ENCODE measurements around the gene TENM4.

DNA sequence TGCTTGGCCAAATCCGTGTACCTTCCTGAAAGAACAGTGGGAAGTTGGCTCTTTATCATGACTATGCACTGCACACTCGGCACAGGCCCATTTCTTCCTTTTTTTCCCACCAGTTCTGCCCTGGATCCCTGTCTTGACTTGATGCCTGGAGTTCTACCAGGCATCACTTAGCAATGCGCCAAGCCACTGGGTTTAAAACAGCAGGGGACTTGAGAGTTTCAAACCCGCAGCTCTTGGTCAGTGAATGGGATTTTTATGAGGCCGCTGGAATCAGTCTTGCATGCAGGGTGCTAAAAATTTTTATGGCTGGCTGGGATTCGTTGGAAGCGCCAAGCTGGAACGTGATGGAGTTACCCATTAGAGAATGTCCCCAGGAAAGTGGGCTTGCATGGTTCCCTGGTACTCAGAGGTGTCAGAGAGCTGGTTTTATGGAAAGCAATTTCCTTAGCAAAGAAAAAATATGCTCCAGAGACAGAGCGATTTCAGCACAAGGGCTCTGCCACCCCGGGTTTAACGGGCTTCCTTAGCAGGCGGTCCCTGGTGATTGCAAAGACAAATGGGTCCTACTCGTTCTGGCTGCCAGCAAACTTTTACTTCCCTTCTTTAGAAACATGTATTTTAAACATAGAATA is 432.9 kb downstream of the TENM4 start:
- TF ChIP-seq POLR2A (IDR thresholded peaks at IDR 0.05), result no peak
- TF ChIP-seq, protein P1, sequence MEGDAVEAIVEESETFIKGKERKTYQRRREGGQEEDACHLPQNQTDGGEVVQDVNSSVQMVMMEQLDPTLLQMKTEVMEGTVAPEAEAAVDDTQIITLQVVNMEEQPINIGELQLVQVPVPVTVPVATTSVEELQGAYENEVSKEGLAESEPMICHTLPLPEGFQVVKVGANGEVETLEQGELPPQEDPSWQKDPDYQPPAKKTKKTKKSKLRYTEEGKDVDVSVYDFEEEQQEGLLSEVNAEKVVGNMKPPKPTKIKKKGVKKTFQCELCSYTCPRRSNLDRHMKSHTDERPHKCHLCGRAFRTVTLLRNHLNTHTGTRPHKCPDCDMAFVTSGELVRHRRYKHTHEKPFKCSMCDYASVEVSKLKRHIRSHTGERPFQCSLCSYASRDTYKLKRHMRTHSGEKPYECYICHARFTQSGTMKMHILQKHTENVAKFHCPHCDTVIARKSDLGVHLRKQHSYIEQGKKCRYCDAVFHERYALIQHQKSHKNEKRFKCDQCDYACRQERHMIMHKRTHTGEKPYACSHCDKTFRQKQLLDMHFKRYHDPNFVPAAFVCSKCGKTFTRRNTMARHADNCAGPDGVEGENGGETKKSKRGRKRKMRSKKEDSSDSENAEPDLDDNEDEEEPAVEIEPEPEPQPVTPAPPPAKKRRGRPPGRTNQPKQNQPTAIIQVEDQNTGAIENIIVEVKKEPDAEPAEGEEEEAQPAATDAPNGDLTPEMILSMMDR (IDR thresholded peaks at IDR 0.05), result no peak
